ENCODE measurements around the gene EFCAB7. TPM values are rescaled to one million over a fixed set of nuclear protein-coding genes. Genes with fewer than 3 reads are reported as not detected.

EFCAB7 gene
- total RNA-seq, 1 experiment from 2014 or later = 3.0 TPM

GRCh38 chr1:63593886-63594605 is 70.7 kb downstream of the EFCAB7 start:
- H3K27ac Mint-ChIP-seq = peak overlapping the region in 2 of 3 experiments; percentile 61 to 67; a peak in 2 of 7 replicates
- H2BK15ac ChIP-seq (ENCODE audit: low read depth, low read length) = no peak overlapping the region
- H3K4me1 ChIP-seq (ENCODE audit: insufficient read depth, low read length) = peaks cover 3% of the 10 kb centered on the region; the same call in 1 of the 2 replicates
- no peak overlapping the region for H2AK5ac ChIP-seq (ENCODE audit: insufficient read length, low read length)
- peaks cover 12% of the 10 kb centered on the region for H3K27me3 Mint-ChIP-seq (ENCODE audit: low read depth)
- no peak overlapping the region for H2BK12ac ChIP-seq (ENCODE audit: insufficient read length, low read depth, low read length)
- peak overlapping the region; percentile 40 for H3K9ac ChIP-seq (ENCODE audit: extremely low read depth, insufficient read length, low read length)
- no peak for TF ChIP-seq CTCF (conservative IDR thresholded peaks at IDR 0.05)
- H3K23ac ChIP-seq (ENCODE audit: insufficient read length, low read depth, low read length) = no peak overlapping the region
- no peaks in the 10 kb centered on the region for H4K20me1 ChIP-seq (ENCODE audit: control insufficient read depth, insufficient read depth, insufficient read length)
- H2AFZ ChIP-seq (ENCODE audit: low read length) = no peak overlapping the region
- H3K4ac ChIP-seq (ENCODE audit: low read depth, low read length) = no peak overlapping the region
- peak overlapping the region; percentile 92 to 95 for H3K4me3 Mint-ChIP-seq
- WGBS (ENCODE audit: extremely low coverage, insufficient read length, low lambda C conversion rate) = no CpG with 5 or more reads among the region's 55 CpGs
- H4K8ac ChIP-seq (replicated peaks; ENCODE audit: insufficient read length, low read depth, low read length) = no peak overlapping the region
- peaks cover 11 to 12% of the 10 kb centered on the region in 2 experiments for H3K4me1 Mint-ChIP-seq
- H3K4me2 ChIP-seq (ENCODE audit: insufficient read depth, insufficient read length, low read length) = peak overlapping the region; percentile 93
- no peaks in the 10 kb centered on the region for H3K9me3 ChIP-seq (ENCODE audit: control insufficient read depth, low read depth, low read length)
- no peak overlapping the region for H3K14ac ChIP-seq (ENCODE audit: insufficient read depth, low read length)
- H4K91ac ChIP-seq (ENCODE audit: insufficient read length, low read depth, low read length) = no peak overlapping the region
- no peak overlapping the region for H2BK120ac ChIP-seq (ENCODE audit: low read depth, low read length, poor library complexity, severe bottlenecking)
- H3K23me2 ChIP-seq (ENCODE audit: insufficient read length, low read depth, low read length, poor library complexity, severe bottlenecking) = peaks cover 16% of the 10 kb centered on the region
- no peak overlapping the region for H3K56ac ChIP-seq (ENCODE audit: insufficient read length, low read depth, low read length)
- H3K36me3 Mint-ChIP-seq (ENCODE audit: insufficient read depth in 1 of 3, low read depth in 3 of 3) = no peaks in the 10 kb centered on the region
- no peaks in the 10 kb centered on the region for H3K79me2 ChIP-seq (ENCODE audit: insufficient read depth, low read length)
- no peak overlapping the region for H3K27ac ChIP-seq (ENCODE audit: insufficient read length, low read depth, low read length)
- H3T11ph ChIP-seq (ENCODE audit: low read length) = no peak overlapping the region
- DNase-seq = peak; percentile 70
- no peak overlapping the region for H3K18ac ChIP-seq (ENCODE audit: insufficient read length, low read depth, low read length)
- no peaks in the 10 kb centered on the region for H3K27me3 ChIP-seq (ENCODE audit: insufficient read depth, low read length)
- no peak overlapping the region for H2BK5ac ChIP-seq (ENCODE audit: insufficient read length, low read length)
- H2BK20ac ChIP-seq (ENCODE audit: low read depth, low read length, poor library complexity, severe bottlenecking) = no peak overlapping the region
- no peak overlapping the region for H4K5ac ChIP-seq (ENCODE audit: insufficient read length, low read depth, low read length)
- no peaks in the 10 kb centered on the region for H3K9me3 Mint-ChIP-seq
- no peaks in the 10 kb centered on the region for H3K79me1 ChIP-seq (ENCODE audit: insufficient read depth, low read depth, low read length, poor library complexity, severe bottlenecking)
